BJ (cell line): ENCODE measurements around the gene ACSS2. TPM values are rescaled to one million over a fixed set of nuclear protein-coding genes. Genes with fewer than 3 reads are reported as not detected.

ENCODE experiments used
- CTCF ChIA-PET: fragments of 350-600 bp; formaldehyde crosslinking; extraction: SDS; loops from one replicate; lab custom pipeline; 2021; ENCODE audit warnings: antibody characterized with exemption, inconsistent platforms; lab: Yijun Ruan, JAX
- POLR2A ChIA-PET: fragments of 300-600 bp; sonication (Branson Sonifier 250); formaldehyde crosslinking; extraction: SDS; loops from one replicate; lab custom pipeline; 2021; ENCODE audit warnings: antibody characterized with exemption; lab: Charles Lee
- DNase-seq: peaks from one replicate; pipeline ENCODE4 v3.0.0-alpha.2; 2011; ENCODE audit warnings: low read depth
- H3K27me3 ChIP-seq: 2 replicates; pipeline ENCODE4 v1.6.0; 2011; ENCODE audit warnings: low read length; ENCODE audit not compliant: control insufficient read depth, insufficient read depth
- H3K36me3 ChIP-seq: 2 replicates; pipeline ENCODE4 v1.5.1; 2011; ENCODE audit warnings: low read length; ENCODE audit not compliant: control insufficient read depth, insufficient read depth
- H3K4me3 ChIP-seq: 2 replicates; pipeline ENCODE4 v1.5.1; 2011; ENCODE audit warnings: low read depth, mild to moderate bottlenecking, control low read depth, low read length
- polyA plus RNA-seq: library from polyadenylated mRNA; depleted of rRNA; stranded (reverse); fragments of >200 nt; gene quantifications from 2 replicates; pipeline ENCODE4 v1.2.3, GENCODE V29; 2011
- TF ChIP-seq, protein P1 (sequence below): IDR thresholded peaks from 2 replicates; pipeline ENCODE4 v1.5.1; 2011; ENCODE audit warnings: low read depth, mild to moderate bottlenecking, control low read depth, inconsistent platforms, low read length, moderate library complexity; ENCODE audit not compliant: insufficient read depth

The ACSS2 gene
- polyA plus RNA-seq, 1 experiment = 32.1 TPM

DNA sequence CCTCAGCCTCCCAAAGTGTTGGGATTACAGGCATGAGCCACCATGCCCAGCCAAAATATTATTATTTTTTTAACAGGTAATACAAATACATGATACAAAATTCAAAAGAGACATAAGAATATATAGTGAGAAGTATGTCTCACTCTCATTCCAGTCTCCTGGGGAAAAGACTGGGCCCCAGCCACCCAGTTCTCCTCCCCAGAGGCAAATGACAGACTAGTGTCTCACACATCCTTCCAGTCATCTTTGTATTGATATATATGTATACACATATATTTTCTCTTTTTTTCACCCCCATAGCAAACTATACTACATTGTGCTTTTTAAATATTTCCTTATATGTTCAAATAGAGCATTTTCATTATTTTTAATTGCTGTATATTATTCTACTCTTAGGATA, 70.9 kb downstream of the ACSS2 start:
- no peak overlapping the region for H3K4me3 ChIP-seq
- ChIA-PET CTCF (interaction anchor here (1.1 to 1.6 kb wide), 2 partner anchors 73 kb away, joined by 7 to 16 read pairs; no protein-coding TSS in a partner anchor), POLR2A (no interaction called here)
- peaks cover 6% of the 10 kb centered on the region for H3K36me3 ChIP-seq
- no peaks in the 10 kb centered on the region for H3K27me3 ChIP-seq
- TF ChIP-seq, protein P1, sequence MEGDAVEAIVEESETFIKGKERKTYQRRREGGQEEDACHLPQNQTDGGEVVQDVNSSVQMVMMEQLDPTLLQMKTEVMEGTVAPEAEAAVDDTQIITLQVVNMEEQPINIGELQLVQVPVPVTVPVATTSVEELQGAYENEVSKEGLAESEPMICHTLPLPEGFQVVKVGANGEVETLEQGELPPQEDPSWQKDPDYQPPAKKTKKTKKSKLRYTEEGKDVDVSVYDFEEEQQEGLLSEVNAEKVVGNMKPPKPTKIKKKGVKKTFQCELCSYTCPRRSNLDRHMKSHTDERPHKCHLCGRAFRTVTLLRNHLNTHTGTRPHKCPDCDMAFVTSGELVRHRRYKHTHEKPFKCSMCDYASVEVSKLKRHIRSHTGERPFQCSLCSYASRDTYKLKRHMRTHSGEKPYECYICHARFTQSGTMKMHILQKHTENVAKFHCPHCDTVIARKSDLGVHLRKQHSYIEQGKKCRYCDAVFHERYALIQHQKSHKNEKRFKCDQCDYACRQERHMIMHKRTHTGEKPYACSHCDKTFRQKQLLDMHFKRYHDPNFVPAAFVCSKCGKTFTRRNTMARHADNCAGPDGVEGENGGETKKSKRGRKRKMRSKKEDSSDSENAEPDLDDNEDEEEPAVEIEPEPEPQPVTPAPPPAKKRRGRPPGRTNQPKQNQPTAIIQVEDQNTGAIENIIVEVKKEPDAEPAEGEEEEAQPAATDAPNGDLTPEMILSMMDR = no peak
- no peak for DNase-seq

DNA sequence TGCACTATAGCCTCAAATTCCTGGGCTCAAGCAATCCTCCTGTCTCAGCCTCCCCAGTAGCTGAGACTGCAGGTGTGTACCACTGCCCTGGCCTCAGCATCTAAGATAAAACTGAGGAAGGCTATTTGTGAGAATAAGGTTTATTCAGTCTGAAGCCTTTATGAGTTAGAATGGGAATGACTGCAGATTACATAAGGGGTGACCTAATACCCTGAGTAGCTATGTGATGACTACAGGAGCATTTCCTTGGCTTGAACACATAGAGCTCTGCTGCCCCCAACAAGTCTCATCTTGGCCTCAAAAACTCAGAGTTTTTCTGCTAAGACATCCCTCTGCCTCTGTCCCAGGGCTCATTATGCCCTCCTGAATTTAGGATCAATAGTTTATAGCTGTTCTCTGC, 71.6 kb downstream of the ACSS2 start:
- ChIA-PET POLR2A (no interaction called here), CTCF (interaction anchor here (0.7 to 1.6 kb wide), 3 partner anchors 40 to 75 kb away, joined by 3 to 16 read pairs (median 5); partner anchors contain the start of gene GGT7)
- Histone ChIP-seq H3K4me3 (no peak overlapping the region), H3K36me3 (peaks cover 6% of the 10 kb centered on the region), H3K27me3 (no peaks in the 10 kb centered on the region)
- peak; percentile 62 for DNase-seq
- TF ChIP-seq, protein P1 = no peak

DNA sequence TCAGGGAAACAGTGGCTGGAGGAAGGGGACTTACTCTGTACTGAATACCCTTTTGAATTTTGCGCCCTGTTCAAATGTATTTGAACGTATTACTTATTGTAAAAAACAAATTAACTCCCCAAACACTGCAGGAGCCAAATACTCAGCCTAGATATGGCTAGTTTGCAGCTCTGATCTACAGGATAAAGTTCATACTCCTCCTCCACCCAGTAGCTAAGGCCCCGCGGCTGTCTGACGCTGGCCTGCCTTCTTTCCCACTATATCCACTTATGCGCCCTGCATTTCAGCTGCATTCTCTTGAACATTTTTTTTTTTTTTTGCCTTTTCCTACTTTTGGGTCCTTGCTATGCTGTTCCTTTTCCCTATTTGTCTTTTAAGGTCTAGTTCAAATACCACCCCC, 72.7 kb downstream of the ACSS2 start:
- CTCF ChIA-PET = interaction anchor here (1.2 to 1.6 kb wide), 4 partner anchors 75 to 114 kb away, joined by 3 to 16 read pairs (median 6); partner anchors contain the start of gene GGT7
- peaks cover 6% of the 10 kb centered on the region for H3K36me3 ChIP-seq
- DNase-seq = no peak
- H3K27me3 ChIP-seq = no peaks in the 10 kb centered on the region
- POLR2A ChIA-PET = no interaction called here
- TF ChIP-seq, protein P1 = no peak
- no peak overlapping the region for H3K4me3 ChIP-seq

DNA sequence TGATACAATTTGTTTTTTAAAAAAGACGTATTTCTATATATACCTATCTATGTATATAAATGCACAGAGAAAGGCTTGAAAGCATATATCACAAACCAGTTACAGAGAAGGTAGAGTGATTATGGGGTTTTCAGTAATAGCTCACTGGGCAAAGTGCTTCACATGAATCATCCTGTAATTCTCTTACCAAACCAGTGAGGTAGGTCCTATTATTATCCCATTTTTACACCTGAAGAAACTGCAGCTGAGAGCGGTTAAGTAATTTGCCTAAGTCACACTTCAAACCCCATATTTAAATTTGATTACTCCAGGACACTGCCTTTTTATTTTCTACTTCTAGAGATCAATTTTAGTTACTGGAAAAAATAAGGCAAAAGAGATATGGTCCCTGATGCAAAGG, 74.8 kb downstream of the ACSS2 start:
- POLR2A ChIA-PET = no interaction called here
- no peak for DNase-seq
- Histone ChIP-seq H3K36me3 (peaks cover 3% of the 10 kb centered on the region), H3K4me3 (no peak overlapping the region), H3K27me3 (no peaks in the 10 kb centered on the region)
- TF ChIP-seq, protein P1 = no peak
- CTCF ChIA-PET = interaction anchor here (3.0 kb wide), 1 partner anchor 77 kb away, joined by 26 read pairs; the partner anchor contains the start of gene GGT7

DNA sequence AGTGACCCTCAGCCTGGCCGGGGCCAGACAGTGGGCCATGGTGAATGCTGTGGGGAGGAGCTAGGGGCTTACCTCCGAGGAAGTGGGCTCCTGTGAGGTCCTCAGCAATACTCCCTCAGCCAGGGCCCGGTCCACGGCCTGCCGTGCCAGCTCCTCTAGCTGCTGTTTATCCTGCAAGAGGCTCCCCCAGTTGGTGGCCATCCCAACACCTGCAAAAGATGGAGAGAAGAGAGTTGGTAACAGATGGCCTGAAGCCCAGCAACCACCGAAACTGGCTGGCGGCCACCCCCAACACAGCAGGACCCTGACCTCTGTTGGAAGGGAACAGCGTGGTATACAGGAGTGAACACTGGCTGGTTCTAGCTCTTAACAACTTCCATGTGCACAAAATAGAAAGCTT, 75.2 kb downstream of the ACSS2 start:
- CTCF ChIA-PET = interaction anchor here (3.0 kb wide), 1 partner anchor 78 kb away, joined by 26 read pairs; the partner anchor contains the start of gene GGT7
- POLR2A ChIA-PET = no interaction called here

More for the DNA sequence above, 75.2 kb downstream of the ACSS2 start:
- DNase-seq = no peak
- TF ChIP-seq, protein P1 = no peak
- Histone ChIP-seq H3K27me3 (no peaks in the 10 kb centered on the region), H3K36me3 (peaks cover 3% of the 10 kb centered on the region), H3K4me3 (no peak overlapping the region)
